NCI-H2171 (cell line): ENCODE measurements around the gene ZNF324.
"Not testable (repeated sequence)": the region's sequence is repeated elsewhere in the genome, so short reads cannot be mapped to it uniquely, and the experiment has no call there.

ENCODE experiments used
- DNase-seq: peaks from one replicate; lab custom pipeline; 2025; lab: John Stamatoyannopoulos, UW

ZNF324 gene

GRCh38 chr19:58500242-58500641, 33.4 kb downstream of the ZNF324 start:
- DNase-seq = no peak

GRCh38 chr19:58507602-58508223, 40.8 kb downstream of the ZNF324 start:
- not testable (repeated sequence) for DNase-seq

- DNase-seq = no peak
These were observed 42.8 kb downstream of the ZNF324 start for GRCh38 chr19:58509731-58510083.

GRCh38 chr19:58510084-58510862, 43.4 kb downstream of the ZNF324 start:
- no peak for DNase-seq

GRCh38 chr19:58511353-58512208, 44.7 kb downstream of the ZNF324 start, which contains the start of gene SLC27A5:
Gene SLC27A5 (minus strand): TSS chr19:58511992. CDS start chr19:58511955, 37 bp downstream.
- DNase-seq = no peak

- no peak for DNase-seq
These were observed 46.4 kb downstream of the ZNF324 start for GRCh38 chr19:58513213-58513693.

- peak; percentile 73 for DNase-seq
These were observed 47.0 kb downstream of the ZNF324 start for GRCh38 chr19:58513694-58514563.

- no peak for DNase-seq
These were observed 47.7 kb downstream of the ZNF324 start for GRCh38 chr19:58514564-58515022.

GRCh38 chr19:58515259-58515658, 48.4 kb downstream of the ZNF324 start:
- DNase-seq = no peak

- DNase-seq = no peak
These were observed 49.5 kb downstream of the ZNF324 start for GRCh38 chr19:58516246-58516836.

- DNase-seq = no peak
These were observed 50.3 kb downstream of the ZNF324 start for GRCh38 chr19:58516964-58517833.

GRCh38 chr19:58518256-58519086, 51.6 kb downstream of the ZNF324 start:
- no peak for DNase-seq

- peak; percentile 67 for DNase-seq
These were observed 52.1 kb downstream of the ZNF324 start for GRCh38 chr19:58519087-58519354.

GRCh38 chr19:58519355-58520256, 52.7 kb downstream of the ZNF324 start, which contains the start of gene ZBTB45:
Gene ZBTB45 (minus strand): TSS chr19:58519810. CDS start chr19:58517673, 2,137 bp downstream.
- peak; percentile 95 for DNase-seq

GRCh38 chr19:58520257-58520599, 53.3 kb downstream of the ZNF324 start:
- DNase-seq = no peak

- DNase-seq = no peak
These were observed 54.8 kb downstream of the ZNF324 start for GRCh38 chr19:58521651-58522050.

- no peak for DNase-seq
These were observed 55.8 kb downstream of the ZNF324 start for GRCh38 chr19:58522709-58523108.
